ENCODE measurements around the gene TCF23.

GRCh38 chr2:27179344-27180000, 30.7 kb downstream of the TCF23 start:
- no peak for TF ChIP-seq CTCF (IDR thresholded peaks at IDR 0.05)
- no peak for TF ChIP-seq POLR2A (IDR thresholded peaks at IDR 0.05)

Data from lower leg skin (tissue), 3 donors.